Colonic mucosa (tissue), 4 donors: ENCODE data around the gene STARD13. TPM values are rescaled to one million over a fixed set of nuclear protein-coding genes. Genes with fewer than 3 reads are reported as not detected.
A peak's percentile ranks its signal among the peaks of the same experiment; 100 is the strongest.

Experiments
- DNase-seq: peaks from one replicate; pipeline ENCODE4 v3.0.0-alpha.2; 2020
- H3K27ac ChIP-seq: fragments of 200-600 bp; one replicate; pipeline ENCODE4 v1.8.0; 2021
- H3K27me3 ChIP-seq: fragments of 200-600 bp; one replicate; pipeline ENCODE4 v1.8.0; 2021
- H3K36me3 ChIP-seq: fragments of 200-600 bp; one replicate; pipeline ENCODE4 v1.8.0; 2021
- H3K4me1 ChIP-seq: fragments of 200-600 bp; one replicate; pipeline ENCODE4 v1.8.0; 2021; ENCODE audit warnings: mild to moderate bottlenecking
- H3K4me3 ChIP-seq: fragments of 200-600 bp; one replicate; pipeline ENCODE4 v1.8.0; 2021
- H3K9ac ChIP-seq, 2 donors: one replicate each; pipeline ENCODE4 v1.7.0; 2013; ENCODE audit warnings: control low read depth in 2 of 2, low read depth in 2 of 2, low read length in 2 of 2
- H3K9me3 ChIP-seq: fragments of 200-600 bp; one replicate; pipeline ENCODE4 v1.8.0; 2021
- intact Hi-C: fragments of 100-400 bp; cut with DNase I; formaldehyde crosslinking; loops from one replicate; pipeline ENCODE4 v1.14.1; 2022
- total RNA-seq, 2 donors: library from RNA; stranded (reverse); fragmentation: NEBNext Ultra II Directional in 1 of 2; extraction: Animal tissue kit (Norgen Biotek cat#: 25700) in 1 of 2; gene quantifications; one replicate each; pipeline ENCODE4 v1.2.1, GENCODE V29; 2021
- TF ChIP-seq, protein P1 (sequence below): fragments of 200-600 bp; IDR thresholded peaks from one replicate; pipeline ENCODE4 v1.8.0; 2022; ENCODE audit warnings: antibody characterized with exemption, mild to moderate bottlenecking
- donor health status: healthy.
- donor health status: DM: no; HTN: no; CAD: no.
- donor health status: DM: no; HTN: no; CAD: no.

Gene STARD13
- total RNA-seq, 2 donors from 2014 or later: 21.3 to 30.2 TPM

DNA sequence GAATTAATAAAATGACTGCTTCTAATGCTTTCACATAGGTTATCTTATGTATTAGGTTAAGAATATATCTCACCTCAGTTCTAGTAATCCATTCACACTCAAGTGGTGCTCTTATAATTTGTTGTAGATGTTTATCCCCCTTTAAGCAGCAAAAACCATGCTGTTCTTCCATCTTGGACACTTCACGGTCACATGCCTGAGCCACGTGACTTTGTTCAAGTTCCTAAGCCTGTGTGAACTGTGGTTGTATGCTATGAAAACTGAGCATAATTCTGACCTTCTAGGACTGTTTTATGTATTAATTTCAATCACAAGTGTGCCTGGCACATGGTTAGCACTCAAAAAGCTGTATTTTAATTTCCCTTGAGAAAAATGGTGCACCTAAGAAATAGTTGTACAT is 41.2 kb upstream of the STARD13 start:
- no peaks in the 10 kb centered on the region for H3K27me3 ChIP-seq
- no peaks in the 10 kb centered on the region for H3K36me3 ChIP-seq
- TF ChIP-seq, protein P1, sequence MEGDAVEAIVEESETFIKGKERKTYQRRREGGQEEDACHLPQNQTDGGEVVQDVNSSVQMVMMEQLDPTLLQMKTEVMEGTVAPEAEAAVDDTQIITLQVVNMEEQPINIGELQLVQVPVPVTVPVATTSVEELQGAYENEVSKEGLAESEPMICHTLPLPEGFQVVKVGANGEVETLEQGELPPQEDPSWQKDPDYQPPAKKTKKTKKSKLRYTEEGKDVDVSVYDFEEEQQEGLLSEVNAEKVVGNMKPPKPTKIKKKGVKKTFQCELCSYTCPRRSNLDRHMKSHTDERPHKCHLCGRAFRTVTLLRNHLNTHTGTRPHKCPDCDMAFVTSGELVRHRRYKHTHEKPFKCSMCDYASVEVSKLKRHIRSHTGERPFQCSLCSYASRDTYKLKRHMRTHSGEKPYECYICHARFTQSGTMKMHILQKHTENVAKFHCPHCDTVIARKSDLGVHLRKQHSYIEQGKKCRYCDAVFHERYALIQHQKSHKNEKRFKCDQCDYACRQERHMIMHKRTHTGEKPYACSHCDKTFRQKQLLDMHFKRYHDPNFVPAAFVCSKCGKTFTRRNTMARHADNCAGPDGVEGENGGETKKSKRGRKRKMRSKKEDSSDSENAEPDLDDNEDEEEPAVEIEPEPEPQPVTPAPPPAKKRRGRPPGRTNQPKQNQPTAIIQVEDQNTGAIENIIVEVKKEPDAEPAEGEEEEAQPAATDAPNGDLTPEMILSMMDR: no peak
- H3K4me3 ChIP-seq: no peak overlapping the region
- H3K4me1 ChIP-seq: no peaks in the 10 kb centered on the region
- DNase-seq: no peak
- intact Hi-C loops: no loop called here
- no peak overlapping the region for H3K9ac ChIP-seq
- H3K27ac ChIP-seq: no peak overlapping the region
- H3K9me3 ChIP-seq: no peaks in the 10 kb centered on the region

- Histone ChIP-seq H3K9me3 (no peaks in the 10 kb centered on the region), H3K27ac (peak overlapping the region; percentile 37), H3K9ac (peak overlapping the region in 1 of 2 donors; percentile 55), H3K4me1 (no peaks in the 10 kb centered on the region), H3K36me3 (no peaks in the 10 kb centered on the region), H3K4me3 (peak overlapping the region; percentile 16), H3K27me3 (no peaks in the 10 kb centered on the region)
- TF ChIP-seq, protein P1: no peak
- intact Hi-C loops: no loop called here
- DNase-seq: no peak
Measured at GRCh38 chr13:33326246-33326645, 40.7 kb upstream of the STARD13 start.

DNA sequence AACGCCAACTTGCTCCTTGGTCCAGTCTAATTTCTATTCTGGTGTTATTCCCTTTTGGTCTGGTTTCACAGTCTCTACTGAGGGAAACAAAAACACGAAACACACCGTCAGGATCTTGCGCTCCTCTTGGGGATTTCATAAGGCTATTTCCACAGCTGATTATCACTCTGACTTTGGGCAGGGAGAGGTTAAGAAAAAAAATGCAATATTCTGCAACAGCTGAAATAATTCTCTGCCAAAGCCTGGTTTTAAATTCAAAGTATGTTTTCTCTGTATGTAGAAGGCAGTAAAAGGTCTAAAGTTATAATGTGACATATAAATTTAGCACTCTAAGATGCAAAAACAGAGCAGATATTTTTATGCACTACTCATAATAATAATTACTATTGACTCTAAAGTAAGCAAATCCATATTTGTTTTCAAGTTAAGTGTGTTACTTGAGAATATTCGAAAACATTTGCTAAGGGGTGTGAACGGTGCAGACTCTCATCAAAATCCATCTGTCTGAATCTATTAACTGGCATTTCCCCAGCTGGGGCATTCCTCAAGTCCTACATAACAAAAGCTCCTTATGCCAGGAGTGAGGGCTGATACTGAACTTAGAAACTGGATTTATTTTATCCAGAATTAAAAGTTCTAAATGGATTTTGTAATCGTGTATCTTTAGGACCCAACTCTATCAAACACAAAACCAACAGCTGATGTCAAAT is 38.4 kb upstream of the STARD13 start:
- DNase-seq: no peak

DNA sequence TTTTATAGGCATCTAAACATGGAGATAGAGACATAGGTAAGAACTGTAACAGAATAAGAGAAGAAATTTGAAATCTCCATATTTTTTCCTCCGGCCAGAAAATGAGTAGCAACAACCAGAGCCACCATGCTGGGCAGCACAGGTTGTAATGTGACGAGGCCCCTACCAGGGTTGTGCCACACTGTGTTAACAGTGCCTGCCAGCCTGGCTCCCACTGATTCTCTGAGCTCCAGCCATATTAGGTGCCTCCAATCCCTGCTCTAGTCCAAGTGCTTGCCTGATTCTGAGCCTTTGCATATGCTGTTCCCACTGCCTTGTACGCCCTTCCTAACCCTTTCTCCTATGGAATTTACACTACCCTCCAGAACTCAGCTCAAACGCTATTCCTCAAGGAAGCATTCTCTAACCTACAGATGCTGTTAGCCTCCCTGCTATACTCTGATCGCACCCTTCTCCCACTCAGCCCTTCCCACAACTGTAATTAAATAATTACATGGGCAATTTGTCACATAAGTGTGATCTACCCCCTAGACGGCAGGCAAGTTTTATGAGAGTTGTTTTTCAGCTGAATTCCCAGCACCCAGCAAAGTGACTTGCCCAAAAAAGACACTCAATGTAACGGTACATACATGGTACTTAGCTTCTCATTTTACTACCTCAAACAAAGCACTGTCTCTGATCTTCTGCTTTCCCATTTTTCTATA is 37.6 kb upstream of the STARD13 start:
- TF ChIP-seq, protein P1: no peak

More for the DNA sequence above, 38.4 kb upstream of the STARD13 start:
- no peak overlapping the region for H3K4me3 ChIP-seq
- H3K4me1 ChIP-seq: no peaks in the 10 kb centered on the region
- TF ChIP-seq, protein P1: no peak
- no peak overlapping the region for H3K27ac ChIP-seq
- intact Hi-C loops: no loop called here
- no peaks in the 10 kb centered on the region for H3K9me3 ChIP-seq
- H3K9ac ChIP-seq: no peak overlapping the region
- H3K27me3 ChIP-seq: no peaks in the 10 kb centered on the region
- H3K36me3 ChIP-seq: no peaks in the 10 kb centered on the region

GRCh38 chr13:33322543-33322809 is 36.9 kb upstream of the STARD13 start:
- H3K9ac ChIP-seq: no peak overlapping the region
- H3K27ac ChIP-seq: no peak overlapping the region
- no peaks in the 10 kb centered on the region for H3K36me3 ChIP-seq
- H3K27me3 ChIP-seq: no peaks in the 10 kb centered on the region
- no peak for DNase-seq
- TF ChIP-seq, protein P1: no peak
- H3K4me3 ChIP-seq: no peak overlapping the region
- no peaks in the 10 kb centered on the region for H3K9me3 ChIP-seq
- intact Hi-C loops: no loop called here
- no peaks in the 10 kb centered on the region for H3K4me1 ChIP-seq

More for the DNA sequence above, 37.6 kb upstream of the STARD13 start:
- H3K9ac ChIP-seq: no peak overlapping the region
- no peaks in the 10 kb centered on the region for H3K36me3 ChIP-seq
- no peaks in the 10 kb centered on the region for H3K27me3 ChIP-seq
- intact Hi-C loops: no loop called here
- H3K9me3 ChIP-seq: no peaks in the 10 kb centered on the region
- H3K27ac ChIP-seq: no peak overlapping the region
- no peak overlapping the region for H3K4me3 ChIP-seq
- DNase-seq: no peak
- no peaks in the 10 kb centered on the region for H3K4me1 ChIP-seq
